HG02588 (cell line): ENCODE results near the gene SLC35E3.
"Not testable (repeated sequence)": the region's sequence is repeated elsewhere in the genome, so short reads cannot be mapped to it uniquely, and the experiment has no call there.

ENCODE experiments used
- ATAC-seq: cut with Tn5 transposase; IDR thresholded peaks from one replicate; pipeline ENCODE4 v1.9.1; 2021; ENCODE audit warnings: mild to moderate bottlenecking, moderate library complexity; ENCODE audit not compliant: unreplicated experiment

The SLC35E3 gene

DNA sequence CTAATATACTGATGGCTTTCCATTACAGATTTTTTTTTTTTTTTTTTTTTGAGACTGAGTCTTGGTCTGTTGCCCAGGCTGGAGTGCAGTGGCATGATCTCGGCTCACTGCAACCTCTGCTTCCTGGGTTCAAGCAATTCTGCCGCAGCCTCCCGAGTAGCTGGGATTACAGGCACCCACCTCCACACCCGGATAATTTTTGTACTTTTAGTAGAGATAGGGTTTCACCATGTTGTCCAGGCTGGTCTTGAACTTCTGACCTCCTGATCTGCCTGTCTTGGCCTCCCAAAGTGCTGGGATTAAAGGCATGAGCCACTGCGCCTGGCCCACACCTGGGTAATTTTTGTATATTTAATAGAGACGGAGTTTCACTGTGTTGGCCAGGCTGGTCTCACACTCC is 65.6 kb downstream of the SLC35E3 start:
- ATAC-seq, result not testable (repeated sequence)

DNA sequence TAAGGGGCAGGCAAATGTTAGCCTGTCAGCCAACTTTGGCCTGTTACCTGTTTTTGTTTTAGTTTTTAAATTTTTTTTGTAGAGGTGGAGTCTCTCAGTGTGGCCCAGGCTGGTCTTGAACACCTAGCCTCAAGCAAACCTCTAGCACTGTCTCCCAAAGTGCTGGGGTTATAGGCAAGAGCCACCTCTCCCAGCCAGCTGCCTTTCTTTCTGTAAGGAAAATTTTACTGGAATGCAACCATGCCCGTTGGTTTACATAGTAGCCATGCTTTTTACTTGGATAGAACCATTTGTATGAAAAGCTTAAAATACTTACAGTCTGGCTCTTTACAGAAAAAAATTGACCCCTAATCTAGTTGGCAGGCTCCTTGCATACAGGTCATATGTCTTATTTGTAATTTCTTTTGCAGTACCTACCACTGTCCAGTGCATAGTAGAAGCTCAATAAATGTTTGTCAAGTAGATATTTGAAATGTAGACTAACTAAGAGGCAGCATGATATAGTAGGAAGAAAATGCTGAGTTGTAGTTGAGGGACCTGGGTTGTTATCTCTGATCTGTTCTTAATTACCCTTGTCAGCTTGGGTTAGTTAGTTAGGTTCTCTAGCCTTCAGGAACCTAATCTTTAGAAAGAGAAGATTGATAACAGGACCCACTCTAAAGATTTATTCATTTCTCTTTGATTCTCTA is 66.7 kb downstream of the SLC35E3 start:
- ATAC-seq, result no peak

DNA sequence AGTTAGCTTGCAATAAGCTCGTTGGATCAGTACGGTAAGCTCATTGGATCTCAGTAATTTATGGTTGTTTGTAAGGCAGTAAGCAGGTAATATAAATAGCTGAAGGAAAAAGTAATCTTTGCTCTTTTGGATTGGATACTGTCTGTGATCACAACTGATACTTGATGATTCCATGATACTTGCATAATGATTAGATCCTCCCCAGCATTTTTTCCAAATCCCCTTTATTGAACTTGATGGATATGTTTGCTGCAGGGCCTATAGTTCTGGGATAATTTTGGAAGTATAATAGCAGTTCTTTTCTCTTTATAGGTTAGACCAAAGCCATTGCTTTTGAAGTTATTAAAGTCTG is 67.2 kb downstream of the SLC35E3 start:
- ATAC-seq, result no peak

DNA sequence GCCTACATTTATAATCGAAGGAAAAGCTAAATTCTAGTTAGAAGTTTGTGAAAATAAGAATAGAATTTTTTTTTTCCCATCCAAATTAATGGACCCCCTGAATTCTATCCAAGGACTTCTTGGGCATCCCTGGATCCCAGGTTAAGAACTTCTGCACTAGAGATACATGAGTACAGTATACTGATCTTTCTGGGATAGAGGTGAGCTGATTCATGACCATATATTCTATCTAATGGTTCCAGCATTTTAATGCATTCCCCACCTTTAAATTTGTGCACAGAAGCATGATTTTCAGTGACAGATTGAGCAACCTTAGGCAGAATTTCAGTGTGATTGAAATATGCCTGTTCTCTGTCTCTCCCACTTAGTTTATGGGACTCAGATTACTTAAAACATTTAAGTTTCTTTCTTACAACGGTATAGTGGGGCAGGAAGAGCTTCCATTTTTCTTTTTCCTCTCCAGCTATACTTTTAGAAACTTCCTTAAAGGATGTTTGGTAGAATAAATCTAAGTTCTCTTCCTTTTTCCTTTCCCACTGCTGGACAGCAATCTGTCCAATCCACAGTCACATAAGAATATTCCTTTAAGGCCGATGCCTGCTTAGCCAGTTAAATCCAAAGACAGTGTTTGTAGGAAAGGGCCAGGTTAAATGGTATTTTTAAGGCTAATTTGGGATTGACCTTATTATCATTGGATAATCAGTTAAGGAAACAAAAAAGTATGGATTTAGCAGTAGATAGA is 68.7 kb downstream of the SLC35E3 start:
- ATAC-seq, result no peak

DNA sequence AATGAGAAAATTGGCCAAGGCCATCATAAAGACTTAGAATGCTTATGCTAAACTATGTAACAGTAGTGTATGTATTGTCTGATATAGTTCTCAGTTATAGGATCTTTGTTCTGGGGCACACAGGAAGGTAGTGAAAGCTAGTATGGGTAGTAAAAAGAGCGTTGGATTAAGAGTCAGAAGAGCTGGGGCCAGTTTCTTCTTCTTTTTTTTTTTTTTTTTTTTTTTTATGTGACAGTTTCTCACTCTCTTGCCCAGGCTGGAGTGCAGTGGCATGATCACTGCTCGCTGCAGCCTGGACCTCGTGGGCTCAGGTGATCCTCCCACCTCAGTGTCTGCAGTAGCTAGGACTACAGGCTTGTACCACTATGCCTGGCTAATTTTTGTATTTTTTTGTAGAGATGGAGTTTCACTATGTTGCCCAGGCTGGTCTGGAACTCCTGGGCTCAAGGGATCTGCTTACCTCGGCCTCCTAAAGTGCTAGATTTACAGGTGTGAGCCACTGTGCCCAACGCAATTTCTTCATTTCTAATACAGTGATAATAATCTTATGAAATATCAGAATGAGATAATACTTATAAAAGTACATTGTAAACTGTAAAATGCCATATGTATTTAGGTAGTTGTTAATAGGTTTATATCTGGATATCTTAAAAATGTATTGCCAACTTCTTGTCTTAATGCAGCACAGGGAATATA is 69.4 kb downstream of the SLC35E3 start:
- ATAC-seq, result no peak

DNA sequence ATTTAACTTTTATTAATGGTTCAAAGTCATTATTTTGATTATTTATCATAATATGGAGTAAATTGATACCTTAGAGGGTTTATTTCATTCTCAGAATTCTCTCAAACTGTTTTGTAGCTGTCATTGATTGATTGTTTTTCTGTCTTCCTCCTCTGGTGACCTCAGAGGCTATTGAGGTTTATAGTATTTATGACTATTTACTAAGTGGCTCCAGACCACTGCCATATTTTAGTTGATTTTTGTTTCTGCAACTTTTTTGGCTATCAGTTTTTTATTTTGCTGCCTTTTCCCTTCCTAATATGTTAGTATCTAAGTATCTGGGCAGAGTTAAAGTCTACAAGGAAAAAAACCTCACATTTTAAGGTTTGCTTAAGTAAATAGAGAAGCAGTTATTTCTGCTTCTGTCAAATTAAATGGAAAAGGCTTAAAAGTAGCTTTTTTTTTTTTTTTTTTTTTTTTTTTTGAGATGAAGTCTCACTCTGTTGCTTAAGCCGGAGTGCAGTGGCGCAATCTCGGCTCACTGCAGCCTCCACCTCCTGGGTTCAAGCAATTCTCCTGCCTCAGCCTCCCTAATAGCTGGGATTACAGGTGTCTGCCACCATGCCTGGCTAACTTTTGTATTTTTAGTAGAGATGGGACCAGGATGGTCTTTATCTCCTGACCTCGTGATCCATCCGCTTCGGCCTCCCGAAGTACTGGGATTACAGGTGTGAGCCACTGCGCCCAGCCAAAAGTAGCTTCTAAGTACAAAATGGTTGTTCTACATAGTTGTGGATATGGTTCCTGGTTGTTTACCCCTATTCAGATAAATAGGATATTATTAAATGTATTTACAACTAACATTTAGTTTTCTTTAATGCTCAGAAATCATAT is 70.2 kb downstream of the SLC35E3 start:
- no peak for ATAC-seq

DNA sequence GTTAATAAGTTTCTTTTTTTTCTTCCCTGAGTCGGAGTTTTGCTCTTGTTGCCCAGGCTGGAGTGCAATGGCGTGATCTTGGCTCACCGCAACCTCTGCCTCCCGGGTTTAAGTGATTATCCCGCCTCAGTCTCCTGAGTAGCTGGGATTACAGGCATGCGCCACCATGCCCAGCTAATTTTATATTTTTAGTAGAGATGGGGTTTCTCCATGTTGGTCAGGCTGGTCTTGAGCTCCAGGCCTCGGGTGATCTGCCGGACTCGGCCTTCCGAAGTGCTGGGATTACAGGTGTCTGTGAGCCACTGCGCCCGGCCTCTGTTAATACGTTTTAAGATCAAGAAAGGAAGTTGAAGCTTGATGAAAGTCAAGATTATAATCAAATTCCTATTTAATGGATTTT is 73.5 kb downstream of the SLC35E3 start:
- not testable (repeated sequence) for ATAC-seq

DNA sequence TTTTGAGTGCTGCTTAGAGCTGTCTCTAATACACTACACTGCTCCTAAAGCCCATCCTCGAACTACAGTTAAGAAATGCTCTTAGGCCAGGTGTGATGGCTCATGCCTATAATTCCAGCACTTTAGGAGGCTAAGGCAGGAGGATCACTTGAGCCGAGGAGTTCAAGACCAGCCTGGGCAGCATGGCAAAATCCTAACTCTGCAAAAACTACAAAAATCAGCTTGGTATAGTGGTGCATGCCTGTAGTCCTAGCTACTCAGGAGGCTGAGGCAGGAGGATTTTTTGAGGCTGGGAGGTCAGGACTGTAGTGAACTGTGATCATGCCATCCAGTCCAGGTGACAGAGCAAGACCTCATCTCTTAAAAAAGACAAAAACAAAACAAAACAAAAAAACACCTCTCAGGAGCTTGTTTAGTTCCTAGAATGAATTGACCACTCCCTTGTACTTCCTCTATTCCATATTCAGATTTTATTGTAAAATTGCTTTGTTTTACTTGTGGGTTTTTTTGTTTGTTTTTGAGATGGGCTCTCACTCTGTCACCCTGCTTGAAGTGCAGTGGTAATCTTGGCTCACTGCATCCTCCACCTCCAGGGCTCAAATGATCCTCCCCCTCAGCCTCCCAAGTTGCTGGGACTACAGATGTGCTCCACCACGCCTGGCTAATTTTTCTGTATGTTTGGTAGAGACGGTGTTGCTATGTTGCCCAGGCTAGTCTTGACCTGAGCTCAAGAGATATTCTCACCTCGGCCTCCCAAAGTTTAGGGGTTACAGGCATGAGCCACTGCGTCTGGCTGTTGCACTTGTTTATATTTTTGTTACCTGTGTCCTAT is 75.6 kb downstream of the SLC35E3 start:
- ATAC-seq, result no peak

DNA sequence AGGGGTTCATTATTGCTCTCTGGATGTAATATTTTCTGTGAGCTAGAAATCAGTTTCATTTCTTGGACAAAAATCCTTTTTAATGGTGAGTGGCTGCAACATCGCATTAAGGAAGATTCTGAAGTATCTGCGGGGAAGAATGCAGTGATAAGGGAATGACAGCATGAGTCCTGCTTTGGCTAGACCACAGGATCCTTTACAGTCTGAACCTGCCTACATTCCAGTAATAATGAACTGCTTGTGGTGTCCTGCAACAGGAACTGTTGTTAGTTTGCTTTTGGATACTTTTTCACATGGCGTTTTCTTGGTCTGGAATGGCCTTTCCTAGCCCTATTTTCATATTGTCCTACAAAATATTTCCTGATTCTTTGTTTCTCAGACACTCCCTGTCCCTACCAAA is 77.7 kb downstream of the SLC35E3 start:
- ATAC-seq, result no peak

DNA sequence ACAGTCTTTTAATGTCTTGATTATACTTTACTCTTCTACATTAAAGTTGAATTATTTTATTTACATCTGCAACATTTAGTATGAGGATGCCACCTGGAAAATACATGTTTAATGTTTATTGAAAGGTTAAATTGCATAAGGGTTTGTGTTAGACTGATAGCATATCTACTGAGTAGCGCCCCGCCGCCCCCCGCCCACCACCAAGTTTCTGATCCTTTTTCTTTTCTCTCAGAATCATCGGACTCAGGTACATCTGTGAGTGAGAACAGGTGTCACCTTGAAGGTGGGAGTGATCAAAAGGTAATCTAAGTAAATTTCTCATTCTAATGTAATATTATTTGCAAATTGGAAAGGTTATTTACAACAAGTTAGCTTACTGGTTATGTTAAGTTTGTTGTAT is 78.2 kb downstream of the SLC35E3 start:
- no peak for ATAC-seq

DNA sequence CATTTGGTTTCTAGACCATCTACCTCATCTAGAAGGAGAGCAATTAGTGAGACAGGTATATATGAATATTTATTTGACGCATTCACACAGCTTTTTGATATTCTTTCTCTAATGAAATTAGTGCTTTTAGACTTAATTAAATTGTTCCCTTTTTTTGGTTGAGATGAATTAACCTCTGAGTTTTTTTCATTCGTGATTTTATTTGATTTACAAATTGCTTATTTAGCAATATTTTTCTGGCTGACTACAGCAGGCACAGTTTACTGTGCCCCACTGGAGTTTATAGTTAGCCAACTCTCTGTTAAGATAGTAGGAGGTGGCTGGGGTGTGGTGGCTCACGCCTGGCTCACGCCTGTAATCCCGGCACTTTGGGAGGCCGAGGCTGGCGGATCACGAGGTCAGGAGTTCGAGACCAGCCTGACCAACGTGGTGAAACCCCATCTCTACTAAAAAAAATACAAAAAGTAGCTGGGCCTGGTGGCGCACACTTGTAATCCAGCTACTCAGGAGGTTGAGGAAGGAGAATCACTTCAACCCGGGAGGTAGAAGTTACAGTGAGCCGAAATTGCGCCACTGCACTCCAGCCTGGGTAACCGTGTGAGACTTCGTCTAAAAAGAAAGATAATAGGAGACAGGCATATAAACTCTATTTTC is 78.7 kb downstream of the SLC35E3 start:
- no peak for ATAC-seq

DNA sequence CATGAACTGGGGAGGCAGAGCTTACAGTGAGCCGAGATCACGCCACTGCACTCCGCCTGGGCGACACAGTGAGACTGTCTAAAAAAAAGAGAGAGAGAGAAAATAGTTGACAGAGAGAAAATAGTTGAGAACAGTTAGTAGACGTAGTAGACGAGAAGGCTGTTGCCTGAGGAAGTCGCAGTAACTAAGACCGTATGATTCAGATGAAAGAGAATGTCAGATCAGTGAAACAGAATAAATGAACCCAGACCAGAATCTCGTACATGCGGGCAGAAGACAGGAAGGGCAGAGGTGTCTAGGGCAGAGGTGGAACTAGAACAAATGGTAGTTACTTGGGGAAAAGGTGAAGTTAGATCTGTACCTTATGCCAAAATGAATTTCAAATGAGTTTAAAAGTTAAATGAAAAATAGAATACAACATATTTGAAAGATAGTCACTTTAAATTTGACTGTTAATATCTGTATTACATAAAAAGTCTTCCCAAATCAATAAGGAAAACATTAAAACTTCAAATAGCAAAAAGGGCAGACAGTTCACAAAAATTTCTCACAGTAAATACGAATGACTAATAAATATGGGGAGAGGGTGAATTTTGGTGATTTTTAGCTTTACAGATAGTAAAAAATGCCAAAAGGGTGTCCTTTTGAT is 79.7 kb downstream of the SLC35E3 start:
- no peak for ATAC-seq

DNA sequence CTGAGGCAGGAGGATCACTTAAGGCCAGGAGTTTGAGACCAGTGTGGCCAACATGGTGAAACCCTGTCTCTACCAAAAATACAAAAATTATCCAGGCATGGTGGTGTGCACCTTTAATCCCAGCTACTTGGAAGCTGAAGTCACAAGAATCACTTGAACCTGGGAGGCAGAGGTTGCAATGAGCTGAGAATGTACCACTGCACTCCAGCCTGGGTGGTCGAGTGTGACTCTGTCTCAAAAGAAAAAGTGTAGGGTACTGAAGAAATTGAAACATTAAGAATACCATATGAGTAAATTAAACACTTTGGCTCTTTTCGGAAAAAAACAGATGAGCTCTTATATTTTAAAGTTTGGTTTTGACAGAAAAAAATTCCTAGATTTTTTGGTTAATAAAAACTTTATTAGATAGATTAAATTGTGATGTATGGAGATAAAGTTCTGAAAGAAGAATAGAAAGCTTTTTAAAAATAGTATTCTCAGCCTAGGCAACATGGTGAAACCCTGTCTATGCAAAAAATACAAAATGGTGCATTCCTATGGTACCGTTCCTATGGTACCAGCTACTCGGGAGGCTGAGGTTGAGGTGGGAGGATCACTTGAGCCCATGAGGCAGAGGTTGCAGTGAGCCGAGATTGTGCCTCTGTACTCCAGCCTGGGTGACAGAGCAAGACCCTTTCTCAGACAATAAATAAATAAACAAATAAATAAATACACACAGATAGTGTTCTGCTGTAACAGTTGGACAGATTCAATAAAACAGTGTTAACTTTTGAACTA is 82.1 kb downstream of the SLC35E3 start:
- no peak for ATAC-seq

DNA sequence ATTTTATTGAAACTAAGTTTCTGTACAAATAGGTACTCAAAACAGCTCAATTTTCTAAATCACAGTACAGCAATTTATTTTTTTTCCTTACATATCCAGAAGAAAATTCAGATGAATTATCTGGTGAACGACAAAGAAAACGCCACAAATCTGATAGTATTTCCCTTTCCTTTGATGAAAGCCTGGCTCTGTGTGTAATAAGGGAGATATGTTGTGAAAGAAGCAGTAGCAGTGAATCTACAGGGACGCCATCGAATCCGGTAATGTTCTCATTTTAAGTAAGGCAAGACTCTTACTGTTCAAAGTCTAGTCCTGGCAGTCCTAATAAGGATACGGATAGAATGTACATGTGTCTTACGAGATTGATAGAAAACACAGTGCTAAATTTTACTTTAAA is 82.7 kb downstream of the SLC35E3 start:
- no peak for ATAC-seq
